Hepatocyte (in vitro differentiated cells): ENCODE measurements around the gene MYEOV. TPM values are rescaled to one million over a fixed set of nuclear protein-coding genes. Genes with fewer than 3 reads are reported as not detected.

Source experiments
- DNase-seq: peaks from one replicate; pipeline ENCODE4 v3.0.0-alpha.2; 2016; ENCODE audit warnings: low spot score
- H2AFZ ChIP-seq: fragments of 200-600 bp; sonication (generic); 2 replicates; pipeline ENCODE4 v1.6.0; 2016; ENCODE audit warnings: antibody characterized with exemption, mild to moderate bottlenecking
- H3K27ac ChIP-seq: fragments of 200-600 bp; sonication (generic); 2 replicates; pipeline ENCODE4 v1.5.1; 2016; ENCODE audit warnings: mild to moderate bottlenecking
- H3K27me3 ChIP-seq: fragments of 200-600 bp; sonication (generic); 2 replicates; pipeline ENCODE4 v1.6.1; 2016
- H3K36me3 ChIP-seq: fragments of 200-600 bp; sonication (generic); replicated peaks from 2 replicates; pipeline ENCODE4 v1.5.1; 2016; ENCODE audit warnings: low read depth; ENCODE audit not compliant: insufficient read depth
- H3K4me1 ChIP-seq: fragments of 200-600 bp; sonication (generic); 2 replicates; pipeline ENCODE4 v1.5.1; 2016; ENCODE audit warnings: mild to moderate bottlenecking, moderate library complexity; ENCODE audit not compliant: insufficient read depth
- H3K4me2 ChIP-seq: fragments of 200-600 bp; sonication (generic); 2 replicates; pipeline ENCODE4 v1.6.0; 2016
- H3K4me3 ChIP-seq: fragments of 200-600 bp; sonication (generic); 2 replicates; pipeline ENCODE4 v1.5.1; 2016; ENCODE audit warnings: mild to moderate bottlenecking
- H3K79me2 ChIP-seq: fragments of 200-600 bp; sonication (generic); 2 replicates; pipeline ENCODE4 v1.6.0; 2017; ENCODE audit warnings: mild to moderate bottlenecking
- H3K9me2 ChIP-seq: fragments of 200-600 bp; sonication (generic); replicated peaks from 2 replicates; pipeline ENCODE4 v1.6.0; 2017; ENCODE audit warnings: mild to moderate bottlenecking; ENCODE audit not compliant: insufficient read depth
- H3K9me3 ChIP-seq: fragments of 200-600 bp; sonication (generic); 2 replicates; pipeline ENCODE4 v1.5.1; 2016; ENCODE audit warnings: low read depth, mild to moderate bottlenecking
- H4K20me1 ChIP-seq: fragments of 200-600 bp; sonication (generic); 2 replicates; pipeline ENCODE4 v1.6.0; 2016; ENCODE audit warnings: mild to moderate bottlenecking; ENCODE audit not compliant: insufficient read depth, poor library complexity, severe bottlenecking
- EZH2 ChIP-seq: fragments of 200-600 bp; sonication (generic); IDR thresholded peaks from 2 replicates; pipeline ENCODE4 v1.6.1; 2016; ENCODE audit warnings: antibody characterized with exemption, mild to moderate bottlenecking, borderline replicate concordance
- EZH2phosphoT487 ChIP-seq: fragments of 200-600 bp; sonication (generic); IDR thresholded peaks from one replicate; pipeline ENCODE4 v1.6.1; 2018; ENCODE audit warnings: antibody characterized with exemption, mild to moderate bottlenecking, low read depth, moderate library complexity; ENCODE audit not compliant: unreplicated experiment, severe bottlenecking
- WGBS: methylation state at CpG from one replicate; pipeline ENCODE4 v1.1.6; 2016; ENCODE audit warnings: low lambda C conversion rate; ENCODE audit errors: missing lambda C conversion rate; 5-methylcytosine and 5-hydroxymethylcytosine counted together
- polyA plus RNA-seq: library from polyadenylated mRNA; unstranded; fragments of >200 nt; fragmentation: Nextera tagmentation; extraction: Ambion mirVana; gene quantifications from 2 replicates; pipeline ENCODE4 v1.2.1, GENCODE V29; 2016
- total RNA-seq: library from RNA; depleted of rRNA; stranded (reverse); fragments of >200 nt; gene quantifications from 2 replicates; pipeline ENCODE4 v1.2.3, GENCODE V29; 2014
- TF ChIP-seq, protein P1 (sequence below): fragments of 200-600 bp; sonication (generic); IDR thresholded peaks from 2 replicates; pipeline ENCODE4 v1.5.1; 2016; ENCODE audit warnings: antibody characterized with exemption, mild to moderate bottlenecking; ENCODE audit not compliant: poor library complexity

Gene MYEOV
- total and polyA plus RNA-seq, 2 experiments from 2014 or later, result not detected

DNA sequence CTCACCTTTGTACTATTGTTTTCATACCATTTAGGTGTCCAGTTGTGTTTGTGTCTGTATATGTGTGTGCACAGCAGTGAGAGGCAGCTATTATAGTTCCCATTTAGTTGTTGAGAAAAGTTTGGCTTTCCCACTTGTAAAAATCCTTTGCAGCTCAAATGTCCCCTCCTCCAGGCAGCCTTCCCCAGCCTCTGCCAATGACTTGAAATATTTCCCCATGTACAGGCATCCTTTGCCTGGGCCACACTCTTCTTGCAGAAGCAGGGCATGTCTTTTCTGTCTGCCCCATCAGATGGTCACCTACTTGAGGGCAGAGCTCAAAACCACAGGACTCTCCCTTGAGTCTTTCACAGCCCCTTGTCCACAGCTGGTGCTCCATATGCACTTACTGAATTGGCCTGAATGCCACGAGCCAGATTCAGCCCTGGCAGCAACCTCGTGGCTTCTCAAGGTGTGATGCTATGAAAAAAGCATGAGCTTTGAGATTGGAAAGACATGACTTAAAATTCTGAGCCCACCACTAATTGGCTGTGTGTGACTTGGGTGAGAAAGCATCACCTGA lies 39.3 kb downstream of the MYEOV start:
- TF ChIP-seq, protein P1, sequence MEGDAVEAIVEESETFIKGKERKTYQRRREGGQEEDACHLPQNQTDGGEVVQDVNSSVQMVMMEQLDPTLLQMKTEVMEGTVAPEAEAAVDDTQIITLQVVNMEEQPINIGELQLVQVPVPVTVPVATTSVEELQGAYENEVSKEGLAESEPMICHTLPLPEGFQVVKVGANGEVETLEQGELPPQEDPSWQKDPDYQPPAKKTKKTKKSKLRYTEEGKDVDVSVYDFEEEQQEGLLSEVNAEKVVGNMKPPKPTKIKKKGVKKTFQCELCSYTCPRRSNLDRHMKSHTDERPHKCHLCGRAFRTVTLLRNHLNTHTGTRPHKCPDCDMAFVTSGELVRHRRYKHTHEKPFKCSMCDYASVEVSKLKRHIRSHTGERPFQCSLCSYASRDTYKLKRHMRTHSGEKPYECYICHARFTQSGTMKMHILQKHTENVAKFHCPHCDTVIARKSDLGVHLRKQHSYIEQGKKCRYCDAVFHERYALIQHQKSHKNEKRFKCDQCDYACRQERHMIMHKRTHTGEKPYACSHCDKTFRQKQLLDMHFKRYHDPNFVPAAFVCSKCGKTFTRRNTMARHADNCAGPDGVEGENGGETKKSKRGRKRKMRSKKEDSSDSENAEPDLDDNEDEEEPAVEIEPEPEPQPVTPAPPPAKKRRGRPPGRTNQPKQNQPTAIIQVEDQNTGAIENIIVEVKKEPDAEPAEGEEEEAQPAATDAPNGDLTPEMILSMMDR, result no peak
- no peak for TF ChIP-seq EZH2
- TF ChIP-seq EZH2phosphoT487, result no peak
- Histone ChIP-seq H3K36me3 (no peaks in the 10 kb centered on the region), H3K79me2 (no peaks in the 10 kb centered on the region), H3K9me2 (no peaks in the 10 kb centered on the region), H3K27ac (no peak overlapping the region), H4K20me1 (no peaks in the 10 kb centered on the region), H3K9me3 (no peaks in the 10 kb centered on the region), H3K4me2 (no peak overlapping the region), H3K4me1 (peaks cover 6% of the 10 kb centered on the region), H3K27me3 (no peaks in the 10 kb centered on the region), H2AFZ (no peak overlapping the region), H3K4me3 (no peak overlapping the region)
- no peak for DNase-seq
- 71% methylated on average over 2 of the region's 2 CpGs for WGBS

DNA sequence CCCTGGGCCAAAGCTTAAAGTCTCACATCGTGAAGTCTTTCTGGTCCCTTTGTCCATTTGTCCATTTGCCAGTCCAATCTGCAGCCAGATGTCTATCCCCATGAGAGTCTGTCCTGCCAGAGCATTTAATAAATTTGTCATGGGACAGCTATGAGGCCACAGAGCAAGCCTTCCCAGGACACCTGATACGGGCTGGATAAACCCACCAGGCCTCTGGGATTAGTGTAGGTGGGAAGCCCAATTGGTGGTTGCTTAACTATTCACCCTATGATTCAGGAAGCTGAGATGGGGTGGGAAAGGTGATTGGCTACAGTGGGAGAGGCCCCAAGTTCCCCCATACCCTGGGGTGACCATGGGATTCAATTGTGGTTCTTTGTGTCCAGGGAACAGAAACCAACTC lies 39.9 kb downstream of the MYEOV start:
- TF ChIP-seq EZH2 (no peak), EZH2phosphoT487 (no peak)
- TF ChIP-seq, protein P1, result no peak
- H3K79me2 ChIP-seq, result no peaks in the 10 kb centered on the region
- 83% methylated on average over 2 of the region's 2 CpGs for WGBS
- no peaks in the 10 kb centered on the region for H3K9me3 ChIP-seq
- no peak overlapping the region for H3K4me2 ChIP-seq
- H3K36me3 ChIP-seq, result no peaks in the 10 kb centered on the region
- no peaks in the 10 kb centered on the region for H3K9me2 ChIP-seq
- H3K27me3 ChIP-seq, result no peaks in the 10 kb centered on the region
- no peak for DNase-seq
- no peak overlapping the region for H3K27ac ChIP-seq
- no peak overlapping the region for H2AFZ ChIP-seq
- no peak overlapping the region for H3K4me3 ChIP-seq
- H4K20me1 ChIP-seq, result no peaks in the 10 kb centered on the region
- peaks cover 6% of the 10 kb centered on the region for H3K4me1 ChIP-seq

DNA sequence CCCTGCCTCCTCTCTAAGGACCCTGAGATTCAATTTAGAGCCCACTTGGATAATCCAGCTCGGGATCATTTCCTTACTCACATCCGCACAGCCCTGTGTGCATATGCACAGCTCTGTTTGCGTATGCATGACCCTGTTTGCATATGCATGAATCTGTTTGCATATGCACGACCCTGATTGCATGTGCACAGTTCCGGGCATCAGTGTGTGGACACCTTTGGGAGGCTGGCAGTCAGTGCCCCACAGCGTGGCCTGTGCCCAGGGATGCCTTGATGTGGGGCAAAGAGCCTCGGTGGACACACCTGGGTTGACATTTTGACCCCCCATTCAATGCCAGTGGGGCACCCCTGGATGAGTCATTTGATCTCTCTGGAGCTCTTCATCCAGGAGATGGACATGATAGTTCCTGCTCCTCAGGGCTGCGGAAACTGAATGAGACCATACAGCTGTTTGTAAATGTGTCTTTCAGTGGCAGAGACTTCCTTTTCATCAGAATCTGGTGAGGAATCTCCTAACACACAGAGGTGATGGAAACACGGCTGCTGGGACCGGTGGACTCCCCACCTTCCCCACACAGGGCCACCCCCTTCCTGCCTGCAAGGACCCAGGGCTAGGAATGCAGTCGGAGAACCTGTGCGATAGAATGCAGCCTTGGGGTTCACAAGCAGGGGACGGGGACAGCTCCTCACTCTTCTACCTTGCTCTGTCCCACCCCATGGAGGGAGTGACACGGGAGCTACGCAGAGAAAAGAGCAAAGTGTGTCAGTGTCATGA lies 41.2 kb downstream of the MYEOV start:
- TF ChIP-seq EZH2phosphoT487 (no peak), EZH2 (no peak)
- TF ChIP-seq, protein P1, result no peak
- Histone ChIP-seq H3K27ac (no peak overlapping the region), H3K9me3 (no peaks in the 10 kb centered on the region), H3K79me2 (no peaks in the 10 kb centered on the region), H3K4me2 (no peak overlapping the region), H3K9me2 (no peaks in the 10 kb centered on the region), H4K20me1 (no peaks in the 10 kb centered on the region), H3K4me1 (peaks cover 6% of the 10 kb centered on the region), H3K27me3 (no peaks in the 10 kb centered on the region), H3K36me3 (no peaks in the 10 kb centered on the region), H3K4me3 (no peak overlapping the region), H2AFZ (no peak overlapping the region)
- DNase-seq, result no peak
- WGBS, result 91% methylated on average over 15 of the region's 15 CpGs
